Adrenal gland (tissue), 12 donors: Measurements from ENCODE around the gene TPGS2. TPM values are rescaled to one million over a fixed set of nuclear protein-coding genes. Genes with fewer than 3 reads are reported as not detected.

Experiments used
- DNase-seq, 7 donors: peaks; one replicate each; pipeline ENCODE4 v3.0.0-alpha.2; 2019 to 2020
- H3K27ac ChIP-seq, 5 donors: fragments of 200-600 bp; sonication (generic) in 4 of 5; 1 replicate in 3 of 5; 2 replicates in 2 of 5; pipeline versions ENCODE4 v1.5.1 to v1.8.0; 2016 to 2020; ENCODE audit warnings: mild to moderate bottlenecking in 1 of 5
- H3K27me3 ChIP-seq: fragments of 200-600 bp; 2 replicates; pipeline ENCODE4 v1.8.0; 2021
- H3K36me3 ChIP-seq, 2 donors: fragments of 200-600 bp; replicated peaks in 1 of 2; 1 replicate in 1 of 2; 2 replicates in 1 of 2; pipeline versions ENCODE4 v1.5.1 to v1.8.0; 2018 to 2022
- H3K4me1 ChIP-seq, 2 donors: fragments of 200-600 bp; replicated peaks in 1 of 2; 1 replicate in 1 of 2; 2 replicates in 1 of 2; pipeline versions ENCODE4 v1.5.1 to v1.8.0; 2018 to 2021
- H3K4me3 ChIP-seq, 4 donors: fragments of 200-600 bp; sonication (generic) in 3 of 4; one replicate each; pipeline ENCODE4 v1.5.1; 2016 to 2018
- H3K9me3 ChIP-seq, 3 donors: fragments of 200-600 bp; sonication (generic) in 1 of 3; replicated peaks in 1 of 3; 1 replicate in 2 of 3; 2 replicates in 1 of 3; pipeline versions ENCODE4 v1.5.1 to v1.8.0; 2016 to 2021
- CTCF ChIP-seq, 6 experiments: fragments of 450-650 bp in 4 of 6; fragments of 200-600 bp in 2 of 6; sonication (generic) in 1 of 6; IDR thresholded peaks; 1 replicate in 5 of 6; 2 replicates in 1 of 6; pipeline versions ENCODE4 v1.5.1 to v1.8.0; 2016 to 2021; ENCODE audit warnings: antibody characterized with exemption in 6 of 6, mild to moderate bottlenecking in 2 of 6, moderate library complexity in 1 of 6
- POLR2A ChIP-seq, 2 donors: fragments of 450-650 bp; IDR thresholded peaks; one replicate each; pipeline ENCODE4 v1.6.1; 2017; ENCODE audit warnings: antibody characterized with exemption in 2 of 2, mild to moderate bottlenecking in 2 of 2, moderate library complexity in 1 of 2
- WGBS, 4 donors: extraction: QIAGEN DNeasy Blood & Tissue Kit in 2 of 4; methylation state at CpG; one replicate each; pipeline versions ENCODE4 v1.1.5 to v1.1.7; 2013 to 2017; 5-methylcytosine and 5-hydroxymethylcytosine counted together
- intact Hi-C, 2 donors: fragments of 100-400 bp; cut with DNase I; formaldehyde crosslinking; loops; one replicate each; pipeline versions ENCODE4 v1.14.1 to v1.15.0; 2022 to 2023
- polyA plus RNA-seq, 3 donors: library from polyadenylated mRNA; stranded (reverse); fragments of 200-250 nt in 2 of 3; fragments of 350-450 nt in 1 of 3; fragmentation: Illumina TruSeq in 1 of 3; extraction: RNeasy Lipid Tissue Mini Kit (QIAGEN cat#74804) in 1 of 3; gene quantifications; one replicate each; pipeline ENCODE4 v1.2.3, GENCODE V29; 2013 to 2014
- total RNA-seq, 9 donors: library from RNA; depleted of rRNA in 4 of 9; stranded (reverse); fragments of >200 nt in 4 of 9; fragments of 120-200 nt in 1 of 9; fragmentation: NEBNext Ultra II Directional in 1 of 9; extraction: Animal tissue kit (Norgen Biotek cat#: 25700) in 1 of 9; gene quantifications; one replicate each; pipeline versions ENCODE4 v1.1.0 to v1.2.4, GENCODE V29; 2013 to 2023
- donor health status: healthy with polysubstance abuse.
- donor health status: Bipolar disorder and iron deficiency.
- donor health status: DM: yes; HTN: yes; CAD: no.
- donor health status: DM: no; HTN: no; CAD: no.
- donor health status: DM: no; HTN: no; CAD: no.
- donor health status: DM: yes; HTN: yes; CAD: no.

TPGS2 gene
- total and polyA plus RNA-seq, 12 donors = 35.3 to 247 (median 87.9) TPM

GRCh38 chr18:36871801-36872200 lies 43.0 kb upstream of the TPGS2 start:
- Histone ChIP-seq H3K9me3 (no peaks in the 10 kb centered on the region), H3K36me3 (no peaks in the 10 kb centered on the region), H3K27ac (no peak overlapping the region), H3K4me3 (no peak overlapping the region), H3K4me1 (peaks cover 0 to 4% of the 10 kb centered on the region in 2 donors), H3K27me3 (no peaks in the 10 kb centered on the region)
- 83 to 97% (median 90%) methylated on average over 2 to 3 of the region's 3 CpGs for WGBS, 4 donors
- intact Hi-C loops = no loop called here
- no peak for TF ChIP-seq CTCF (IDR thresholded peaks at IDR 0.05)
- TF ChIP-seq POLR2A (IDR thresholded peaks at IDR 0.05) = no peak
- no peak for DNase-seq

- WGBS, 4 donors = 88 to 100% (median 94%) methylated on average over 1 of the region's 1 CpG
- DNase-seq = no peak
- no peak for TF ChIP-seq POLR2A (IDR thresholded peaks at IDR 0.05)
- no peak for TF ChIP-seq CTCF (IDR thresholded peaks at IDR 0.05)
- intact Hi-C loops = no loop called here
- Histone ChIP-seq H3K9me3 (no peaks in the 10 kb centered on the region), H3K36me3 (no peaks in the 10 kb centered on the region), H3K4me1 (peaks cover 0 to 4% of the 10 kb centered on the region in 2 donors), H3K27ac (no peak overlapping the region), H3K4me3 (no peak overlapping the region), H3K27me3 (no peaks in the 10 kb centered on the region)
Measured at GRCh38 chr18:36867056-36867455, 38.3 kb upstream of the TPGS2 start.

GRCh38 chr18:36862182-36862581 lies 33.4 kb upstream of the TPGS2 start:
- H3K4me1 ChIP-seq = no peaks in the 10 kb centered on the region
- H3K36me3 ChIP-seq = no peaks in the 10 kb centered on the region
- H3K9me3 ChIP-seq = peaks cover 0 to 5% (median 0%) of the 10 kb centered on the region in 3 donors
- intact Hi-C loops = no loop called here
- DNase-seq = no peak
- H3K4me3 ChIP-seq = no peak overlapping the region
- TF ChIP-seq POLR2A (IDR thresholded peaks at IDR 0.05) = no peak
- TF ChIP-seq CTCF (IDR thresholded peaks at IDR 0.05) = no peak
- H3K27me3 ChIP-seq = no peaks in the 10 kb centered on the region
- WGBS, 4 donors = 90 to 100% (median 96%) methylated on average over 1 of the region's 1 CpG
- no peak overlapping the region for H3K27ac ChIP-seq

GRCh38 chr18:36856815-36857214 lies 28.0 kb upstream of the TPGS2 start:
- 0 to 28% (median 19%) methylated on average over 1 of the region's 1 CpG for WGBS, 4 donors
- Histone ChIP-seq H3K4me1 (no peaks in the 10 kb centered on the region), H3K27me3 (no peaks in the 10 kb centered on the region), H3K36me3 (no peaks in the 10 kb centered on the region), H3K9me3 (peaks cover 0 to 5% (median 0%) of the 10 kb centered on the region in 3 donors), H3K27ac (no peak overlapping the region), H3K4me3 (no peak overlapping the region)
- intact Hi-C loops = no loop called here
- TF ChIP-seq CTCF (IDR thresholded peaks at IDR 0.05) (no peak), POLR2A (IDR thresholded peaks at IDR 0.05) (no peak)
- no peak for DNase-seq
